Measurements from ENCODE around the gene HSD17B14.

DNA sequence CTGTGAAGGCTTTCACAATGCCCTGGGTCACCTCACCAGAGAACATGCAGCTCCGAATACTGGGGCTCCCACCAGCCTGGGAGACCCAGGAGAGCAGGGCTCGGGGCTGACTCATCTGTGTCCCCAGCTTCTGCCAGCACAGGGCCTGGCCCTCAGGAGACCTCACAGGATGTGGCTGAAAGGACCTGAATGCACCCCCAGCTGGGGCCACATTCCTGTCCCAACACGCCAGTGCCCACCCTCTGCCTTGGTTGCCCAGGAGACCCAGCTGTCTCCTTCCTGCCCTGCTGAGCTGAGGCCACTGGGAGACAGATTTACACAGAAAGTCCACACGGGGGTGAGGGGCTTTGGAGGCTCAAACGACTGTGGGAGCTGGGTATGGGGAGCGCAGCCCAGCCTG lies 37.4 kb downstream of the HSD17B14 start:
- TF ChIP-seq POLR2A (IDR thresholded peaks at IDR 0.05; ENCODE audit: low read depth, low read length) = no peak
- TF ChIP-seq POLR2AphosphoS5 (IDR thresholded peaks at IDR 0.05; ENCODE audit: low read depth, low read length) = no peak
- no peak for TF ChIP-seq SPI1 (IDR thresholded peaks at IDR 0.05; ENCODE audit: low read depth, low read length)
